Glomerular visceral epithelial cell (primary cell): Measurements from ENCODE around the gene ADAM12.
"Not testable (repeated sequence)": the region's sequence is repeated elsewhere in the genome, so short reads cannot be mapped to it uniquely, and the experiment has no call there.

ENCODE experiments used
- DNase-seq: peaks from one replicate; pipeline ENCODE4 v3.0.0-alpha.2; 2016; ENCODE audit errors: extremely low spot score

Gene ADAM12

DNA sequence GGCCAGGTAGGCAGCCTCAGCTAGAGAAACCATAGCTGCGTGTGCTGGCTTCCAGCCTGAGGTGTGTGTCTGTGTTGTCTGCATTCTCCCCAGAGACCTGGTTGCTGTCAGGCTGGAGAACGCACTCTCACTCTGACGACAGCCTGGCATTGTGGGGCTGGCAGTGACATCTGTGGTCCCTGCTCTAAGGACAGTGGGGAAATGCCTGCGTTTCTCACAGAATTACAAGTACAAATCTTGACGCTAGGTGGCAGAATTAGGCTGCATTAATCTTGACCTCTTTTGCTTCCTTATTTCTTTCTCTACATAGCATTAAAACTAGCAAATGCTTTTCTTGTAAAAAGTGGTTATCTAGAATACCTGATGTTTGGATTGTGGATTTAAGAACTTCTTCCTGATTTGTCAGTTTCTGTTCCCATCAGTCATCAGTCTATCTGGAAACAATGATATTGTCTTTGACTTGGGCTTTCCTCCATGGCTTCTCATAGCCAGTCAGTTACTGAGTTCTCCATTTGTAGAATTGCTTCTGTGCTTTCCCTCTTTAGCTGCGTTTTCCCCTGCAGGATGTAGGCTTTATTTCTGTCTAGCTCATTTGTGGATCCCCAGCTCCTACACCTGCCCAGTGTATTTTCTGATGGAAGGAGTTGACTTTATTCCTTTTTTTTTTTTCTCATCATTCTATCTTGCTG lies 405.9 kb downstream of the ADAM12 start:
- peak; percentile 79 for DNase-seq

DNA sequence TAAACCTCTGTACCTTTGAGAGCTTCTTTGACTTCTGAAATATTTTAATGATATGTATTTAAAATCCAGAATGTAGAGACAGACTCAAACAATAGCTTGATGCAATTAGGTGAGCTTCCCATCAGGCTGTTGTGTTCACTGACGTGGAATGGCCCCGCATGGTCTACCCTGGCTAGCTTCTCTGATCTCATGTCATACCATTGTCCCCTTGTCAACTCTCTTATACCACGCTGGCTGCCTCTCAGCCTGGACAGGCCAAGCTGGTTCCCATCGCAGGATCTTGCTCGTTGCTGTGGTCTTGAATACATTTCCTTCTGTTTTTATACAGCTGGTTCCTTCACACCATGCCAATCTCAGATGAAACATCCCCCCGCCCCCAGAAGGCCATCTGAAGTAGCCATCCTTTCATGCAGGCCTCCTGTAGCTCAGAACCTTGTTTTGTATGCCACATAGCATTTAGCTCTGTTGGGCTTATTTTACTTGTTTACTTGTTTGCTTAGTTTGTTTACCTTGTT lies 407.7 kb downstream of the ADAM12 start:
- DNase-seq: no peak

DNA sequence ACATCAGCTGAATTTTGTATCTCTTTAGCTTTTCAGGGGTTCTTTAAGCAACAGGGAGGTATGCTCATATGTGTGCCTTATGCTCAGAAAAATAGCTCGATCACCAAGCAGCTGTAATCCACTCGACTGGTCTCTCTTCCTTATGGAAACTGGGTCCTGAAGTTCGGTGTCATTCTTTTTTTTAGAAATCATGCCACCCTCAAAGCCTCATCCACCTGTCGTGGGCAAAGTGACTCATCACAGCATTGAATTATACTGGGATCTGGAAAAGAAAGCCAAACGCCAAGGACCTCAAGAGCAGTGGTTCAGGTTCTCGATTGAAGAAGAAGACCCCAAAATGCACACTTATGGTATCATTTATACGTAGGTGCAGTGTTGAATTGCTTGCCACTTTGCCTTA lies 408.3 kb downstream of the ADAM12 start:
- DNase-seq: no peak

DNA sequence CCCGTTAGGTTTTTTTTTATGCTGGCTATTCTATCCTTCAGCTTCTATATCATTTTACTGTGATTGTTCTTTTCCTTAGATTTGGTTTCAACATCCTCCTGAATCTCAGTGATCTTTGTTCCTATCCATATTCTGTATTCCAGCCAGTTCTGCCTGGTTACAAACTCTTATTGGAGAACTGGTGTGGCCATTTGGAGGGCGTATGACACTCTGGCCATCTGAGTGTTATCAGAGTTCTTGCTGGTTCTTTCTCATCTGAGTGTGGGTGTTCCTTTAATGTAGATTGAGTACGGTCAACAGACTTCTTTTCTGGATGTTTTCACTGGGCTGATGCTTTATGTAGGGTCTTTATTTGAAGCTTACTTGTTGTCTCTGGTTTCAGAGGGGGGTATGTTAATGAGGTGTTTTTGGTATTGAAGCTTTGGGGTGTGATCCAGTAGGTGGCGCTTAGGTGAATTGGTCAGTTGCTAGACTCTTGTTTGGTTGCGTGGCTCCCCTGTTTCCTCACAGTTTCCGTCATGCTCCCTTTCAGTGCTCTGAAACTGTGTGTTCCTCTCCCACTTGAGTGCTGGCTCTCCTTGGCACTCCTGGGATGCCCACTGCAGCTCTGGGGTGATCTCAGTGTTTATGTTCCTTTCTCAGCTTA lies 411.2 kb downstream of the ADAM12 start:
- DNase-seq: no peak

DNA sequence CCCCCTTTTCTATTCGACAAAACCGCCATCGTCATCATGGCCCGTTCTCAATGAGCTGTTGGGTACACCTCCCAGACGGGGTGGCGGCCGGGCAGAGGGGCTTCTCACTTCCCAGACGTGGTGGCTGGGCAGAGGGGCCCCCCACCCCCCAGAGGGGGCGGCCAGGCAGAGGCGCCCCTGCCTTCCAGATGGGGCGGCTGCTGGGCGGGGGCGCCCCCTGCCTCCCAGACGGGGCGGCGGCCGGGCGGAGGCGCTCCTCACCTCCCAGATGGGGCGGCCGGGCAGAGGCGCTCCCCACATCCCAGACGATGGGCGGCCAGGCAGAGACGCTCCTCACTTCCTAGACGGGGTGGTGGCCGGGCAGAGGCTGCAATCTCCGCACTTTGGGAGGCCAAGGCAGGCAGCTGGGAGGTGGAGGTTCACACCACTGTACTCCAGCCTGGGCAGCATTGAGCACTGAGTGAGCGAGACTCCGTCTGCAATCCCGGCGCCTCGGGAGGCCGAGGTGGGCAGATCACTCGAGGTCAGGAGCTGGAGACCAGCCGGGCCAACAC lies 418.1 kb downstream of the ADAM12 start:
- DNase-seq: not testable (repeated sequence)

DNA sequence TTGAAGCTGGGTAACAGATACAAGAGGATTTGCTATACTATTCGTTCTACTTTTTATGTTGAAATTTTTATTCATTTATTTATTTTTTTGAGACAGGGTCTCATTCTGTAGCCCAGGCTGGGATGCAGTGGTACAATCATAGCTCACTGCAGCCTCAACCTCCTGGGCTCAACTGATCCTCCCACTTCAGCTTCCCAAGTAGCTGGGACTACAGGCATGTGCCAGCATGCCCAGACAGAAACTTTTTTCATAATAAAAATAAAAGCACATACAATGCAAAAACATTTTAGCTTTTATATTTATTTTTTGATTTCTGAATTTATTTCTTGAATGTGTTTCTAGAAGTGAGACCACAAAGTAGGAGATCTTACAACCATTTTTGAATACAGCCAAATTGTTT lies 420.7 kb downstream of the ADAM12 start:
- no peak for DNase-seq

DNA sequence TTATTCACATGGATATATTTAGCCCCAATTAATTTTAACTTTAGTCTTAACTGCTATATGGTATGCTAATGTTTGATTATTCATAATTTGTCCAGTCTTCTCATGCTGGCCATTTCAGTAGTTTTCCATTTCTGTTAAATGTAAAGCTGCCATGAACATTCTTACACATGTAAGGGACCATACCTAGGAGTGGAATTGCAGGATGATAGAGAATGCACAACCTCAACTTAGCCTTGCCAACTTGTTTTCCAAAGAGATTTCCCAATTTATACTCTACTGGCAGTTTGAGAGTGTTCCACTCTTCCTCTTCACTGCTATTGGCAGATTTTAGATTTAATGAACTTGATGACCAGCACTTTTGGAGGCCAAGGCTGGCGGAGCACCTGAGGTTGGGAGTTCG lies 423.7 kb downstream of the ADAM12 start:
- DNase-seq: no peak
